ENCODE data around the gene SF3A1.

The SF3A1 gene

GRCh38 chr22:30304495-30305244, 52.0 kb downstream of the SF3A1 start:
- H3K4me3 ChIP-seq (ENCODE audit: low read length), result no peak overlapping the region
- peak; percentile 77 for DNase-seq (ENCODE audit: low read depth)
- TF ChIP-seq, protein P1, sequence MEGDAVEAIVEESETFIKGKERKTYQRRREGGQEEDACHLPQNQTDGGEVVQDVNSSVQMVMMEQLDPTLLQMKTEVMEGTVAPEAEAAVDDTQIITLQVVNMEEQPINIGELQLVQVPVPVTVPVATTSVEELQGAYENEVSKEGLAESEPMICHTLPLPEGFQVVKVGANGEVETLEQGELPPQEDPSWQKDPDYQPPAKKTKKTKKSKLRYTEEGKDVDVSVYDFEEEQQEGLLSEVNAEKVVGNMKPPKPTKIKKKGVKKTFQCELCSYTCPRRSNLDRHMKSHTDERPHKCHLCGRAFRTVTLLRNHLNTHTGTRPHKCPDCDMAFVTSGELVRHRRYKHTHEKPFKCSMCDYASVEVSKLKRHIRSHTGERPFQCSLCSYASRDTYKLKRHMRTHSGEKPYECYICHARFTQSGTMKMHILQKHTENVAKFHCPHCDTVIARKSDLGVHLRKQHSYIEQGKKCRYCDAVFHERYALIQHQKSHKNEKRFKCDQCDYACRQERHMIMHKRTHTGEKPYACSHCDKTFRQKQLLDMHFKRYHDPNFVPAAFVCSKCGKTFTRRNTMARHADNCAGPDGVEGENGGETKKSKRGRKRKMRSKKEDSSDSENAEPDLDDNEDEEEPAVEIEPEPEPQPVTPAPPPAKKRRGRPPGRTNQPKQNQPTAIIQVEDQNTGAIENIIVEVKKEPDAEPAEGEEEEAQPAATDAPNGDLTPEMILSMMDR (IDR thresholded peaks at IDR 0.05; ENCODE audit: insufficient read depth, low read depth, low read length, missing control alignments), result no peak

DNA sequence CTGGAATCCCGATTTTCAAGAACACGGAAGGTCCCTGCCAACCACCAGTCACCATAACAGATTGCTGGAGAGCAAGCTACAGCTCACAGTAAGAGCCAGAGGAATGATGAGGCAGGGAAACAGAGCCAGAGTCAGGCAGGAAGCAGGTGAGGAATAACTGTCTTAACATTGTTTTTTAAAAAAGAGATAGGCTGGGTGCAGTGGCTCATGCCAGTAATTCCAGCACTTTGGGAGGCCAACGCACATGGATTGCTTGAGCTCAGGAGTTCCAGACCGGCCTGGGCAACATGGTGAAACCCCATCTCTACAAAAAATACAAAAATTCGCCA, 53.9 kb downstream of the SF3A1 start:
- TF ChIP-seq, protein P1 (IDR thresholded peaks at IDR 0.05; ENCODE audit: insufficient read depth, low read depth, low read length, missing control alignments), result no peak
- peak; percentile 45 for DNase-seq (ENCODE audit: low read depth)
- H3K4me3 ChIP-seq (ENCODE audit: low read length), result no peak overlapping the region

DNA sequence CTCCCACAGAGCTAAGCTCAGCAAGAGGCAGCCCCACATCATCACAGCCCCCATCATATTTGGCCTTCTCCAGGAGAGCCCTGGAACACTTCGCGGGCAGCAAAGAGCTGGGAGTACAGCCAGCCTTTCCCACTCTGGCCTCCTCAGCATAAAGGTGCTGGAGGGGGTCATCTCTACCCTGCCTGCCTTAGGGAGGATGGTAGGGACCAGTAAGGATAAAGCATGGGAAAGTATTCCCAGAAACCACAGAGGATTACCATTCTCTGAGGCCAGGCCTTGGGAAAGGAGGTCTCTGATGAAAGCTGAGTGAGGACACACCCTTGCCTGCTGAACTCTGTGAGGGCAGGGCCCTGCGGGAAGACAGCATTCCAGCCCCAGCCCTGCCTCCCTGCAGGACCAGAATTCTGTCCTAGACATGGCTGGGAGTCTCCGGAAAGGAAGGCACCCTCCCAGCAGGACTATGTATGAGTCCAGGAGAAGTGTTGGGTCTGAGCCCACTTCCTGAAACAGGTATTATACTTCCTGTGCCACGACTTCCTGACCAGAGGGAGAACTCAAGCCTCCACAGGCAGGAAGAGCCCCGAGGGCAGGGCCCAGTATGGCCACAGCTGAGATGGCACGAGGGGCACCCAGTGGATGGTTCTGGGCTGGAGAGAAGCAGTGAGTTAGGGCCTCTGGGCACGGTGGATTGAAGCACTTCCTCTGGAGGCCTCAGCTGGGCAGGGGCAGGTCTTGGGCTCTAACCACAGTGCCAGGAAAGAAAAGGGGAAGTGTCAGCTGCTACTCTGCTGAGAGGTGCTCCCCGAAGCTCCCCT, 54.5 kb downstream of the SF3A1 start:
- peak; percentile 84 for DNase-seq (ENCODE audit: low read depth)
- H3K4me3 ChIP-seq (ENCODE audit: low read length), result no peak overlapping the region
- TF ChIP-seq, protein P1 (IDR thresholded peaks at IDR 0.05; ENCODE audit: insufficient read depth, low read depth, low read length, missing control alignments), result no peak

- no peak for DNase-seq (ENCODE audit: low read depth)
- TF ChIP-seq, protein P1 (IDR thresholded peaks at IDR 0.05; ENCODE audit: insufficient read depth, low read depth, low read length, missing control alignments), result no peak
- no peak overlapping the region for H3K4me3 ChIP-seq (ENCODE audit: low read length)
Observed at GRCh38 chr22:30299322-30299721, 57.4 kb downstream of the SF3A1 start.

DNA sequence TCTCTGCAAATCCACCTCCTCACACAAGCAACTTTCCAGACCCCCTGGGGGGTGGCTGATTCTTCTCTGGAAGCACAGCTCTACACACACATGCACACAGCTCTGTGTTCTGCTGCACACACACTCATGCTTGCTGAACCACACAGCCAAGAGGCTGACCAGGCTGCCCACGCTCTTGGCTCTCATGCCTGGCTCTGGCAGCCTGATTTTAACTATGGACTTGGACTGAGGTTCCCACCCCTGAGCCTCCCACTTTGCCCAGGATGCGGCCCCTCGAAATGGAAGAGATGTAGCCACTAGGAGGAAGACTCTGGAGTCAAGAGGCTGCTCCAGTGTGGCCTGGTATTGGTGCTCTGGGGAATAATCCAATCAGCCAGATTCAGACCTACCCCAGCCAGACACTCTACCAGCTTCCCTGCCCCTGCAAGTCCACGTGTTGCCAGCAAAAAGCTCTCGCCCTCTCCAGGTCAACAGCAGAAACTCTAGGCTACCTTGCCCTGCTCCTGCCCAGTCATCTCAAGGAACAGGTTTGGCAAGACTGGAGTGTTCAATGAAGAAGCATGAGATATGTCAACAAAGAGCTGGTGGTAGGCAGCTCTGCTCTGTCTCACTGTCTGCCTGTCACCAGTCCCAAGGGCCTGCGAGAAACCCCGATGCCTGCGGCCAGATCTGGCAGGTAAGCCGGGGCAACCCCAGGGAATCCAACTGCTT, 58.5 kb downstream of the SF3A1 start:
- H3K4me3 ChIP-seq (ENCODE audit: low read length), result no peak overlapping the region
- TF ChIP-seq, protein P1 (IDR thresholded peaks at IDR 0.05; ENCODE audit: insufficient read depth, low read depth, low read length, missing control alignments), result peak; percentile 42
- DNase-seq (ENCODE audit: low read depth), result peak; percentile 95

GRCh38 chr22:30297276-30297990, 59.3 kb downstream of the SF3A1 start:
- no peak overlapping the region for H3K4me3 ChIP-seq (ENCODE audit: low read length)
- DNase-seq (ENCODE audit: low read depth), result no peak

More at GRCh38 chr22:30297276-30297990, 59.3 kb downstream of the SF3A1 start:
- TF ChIP-seq, protein P1 (IDR thresholded peaks at IDR 0.05; ENCODE audit: insufficient read depth, low read depth, low read length, missing control alignments), result no peak
